ENCODE results near the gene URM1.

Gene URM1

DNA sequence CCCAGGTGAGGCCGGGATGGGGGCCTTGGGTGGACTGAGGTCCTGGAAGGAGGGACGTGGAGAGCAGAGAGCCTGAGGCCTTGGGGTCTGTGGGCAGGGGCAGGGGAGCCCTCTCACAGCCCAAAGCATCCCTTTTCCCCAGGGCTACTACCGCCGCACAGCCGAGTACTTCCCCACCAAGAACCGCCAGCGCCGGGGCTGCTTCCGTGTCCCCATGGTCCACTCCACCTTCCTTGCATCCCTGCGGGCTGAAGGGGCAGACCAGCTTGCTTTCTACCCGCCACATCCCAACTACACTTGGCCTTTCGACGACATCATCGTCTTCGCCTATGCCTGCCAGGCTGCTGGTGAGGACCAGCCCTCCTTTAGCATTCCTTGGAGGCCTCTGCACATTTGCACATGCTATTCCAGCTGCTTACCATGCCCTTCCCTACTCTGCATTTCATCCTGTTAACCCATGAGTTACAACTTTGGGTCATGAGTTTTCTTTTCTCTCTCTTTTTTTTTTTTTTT is 53.1 kb downstream of the URM1 start:
- Histone ChIP-seq H3K4me1 (ENCODE audit: control insufficient read depth, insufficient read depth, low read length) (no peaks in the 10 kb centered on the region), H3K36me3 (ENCODE audit: control insufficient read depth, insufficient read depth, low read length) (no peaks in the 10 kb centered on the region), H3K9me3 (ENCODE audit: control insufficient read depth, insufficient read depth, low read length) (no peaks in the 10 kb centered on the region), H3K9ac (ENCODE audit: low read depth, low read length) (no peak overlapping the region), H3K4me3 (ENCODE audit: low read depth, low read length) (no peak overlapping the region), H3K27me3 (ENCODE audit: control insufficient read depth, insufficient read depth, low read length) (peaks cover 27% of the 10 kb centered on the region)

- Histone ChIP-seq H3K9me3 (ENCODE audit: control insufficient read depth, insufficient read depth, low read length) (no peaks in the 10 kb centered on the region), H3K4me1 (ENCODE audit: control insufficient read depth, insufficient read depth, low read length) (no peaks in the 10 kb centered on the region), H3K4me3 (ENCODE audit: low read depth, low read length) (no peak overlapping the region), H3K27me3 (ENCODE audit: control insufficient read depth, insufficient read depth, low read length) (peaks cover 1% of the 10 kb centered on the region), H3K36me3 (ENCODE audit: control insufficient read depth, insufficient read depth, low read length) (no peaks in the 10 kb centered on the region), H3K9ac (ENCODE audit: low read depth, low read length) (no peak overlapping the region)
Measured at GRCh38 chr9:128428644-128429512, 57.7 kb downstream of the URM1 start.

DNA sequence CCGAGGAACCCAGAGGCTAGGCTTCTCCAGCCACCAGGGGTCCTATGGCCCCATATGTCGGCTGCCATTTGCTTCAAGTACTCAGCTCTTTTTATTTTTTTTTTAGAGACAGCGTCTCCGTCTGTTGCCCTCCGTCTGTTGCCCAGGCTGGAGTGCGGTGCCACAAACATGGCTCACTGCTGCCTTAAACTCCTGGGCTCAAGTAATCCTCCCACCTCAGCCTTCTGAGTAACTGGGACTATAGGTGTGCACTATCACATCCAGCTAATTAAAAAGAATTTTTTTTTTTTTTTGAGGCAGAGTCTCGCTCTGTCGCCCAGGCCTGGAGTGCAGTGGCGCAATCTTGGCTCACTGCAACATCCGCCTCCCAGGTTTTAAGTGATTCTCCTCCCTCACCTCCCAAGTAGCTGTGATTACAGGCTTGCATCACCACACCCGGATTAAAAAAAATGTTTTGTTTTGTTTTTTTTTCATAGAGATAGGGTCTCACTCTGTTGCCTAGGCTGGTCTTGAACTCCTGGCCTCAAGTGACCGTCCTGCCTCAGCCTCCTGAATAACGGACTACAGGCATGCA is 58.4 kb downstream of the URM1 start:
- no peaks in the 10 kb centered on the region for H3K27me3 ChIP-seq (ENCODE audit: control insufficient read depth, insufficient read depth, low read length)
- H3K4me1 ChIP-seq (ENCODE audit: control insufficient read depth, insufficient read depth, low read length): no peaks in the 10 kb centered on the region
- H3K36me3 ChIP-seq (ENCODE audit: control insufficient read depth, insufficient read depth, low read length): no peaks in the 10 kb centered on the region
- no peaks in the 10 kb centered on the region for H3K9me3 ChIP-seq (ENCODE audit: control insufficient read depth, insufficient read depth, low read length)
- H3K4me3 ChIP-seq (ENCODE audit: low read depth, low read length): no peak overlapping the region
- H3K9ac ChIP-seq (ENCODE audit: low read depth, low read length): no peak overlapping the region

DNA sequence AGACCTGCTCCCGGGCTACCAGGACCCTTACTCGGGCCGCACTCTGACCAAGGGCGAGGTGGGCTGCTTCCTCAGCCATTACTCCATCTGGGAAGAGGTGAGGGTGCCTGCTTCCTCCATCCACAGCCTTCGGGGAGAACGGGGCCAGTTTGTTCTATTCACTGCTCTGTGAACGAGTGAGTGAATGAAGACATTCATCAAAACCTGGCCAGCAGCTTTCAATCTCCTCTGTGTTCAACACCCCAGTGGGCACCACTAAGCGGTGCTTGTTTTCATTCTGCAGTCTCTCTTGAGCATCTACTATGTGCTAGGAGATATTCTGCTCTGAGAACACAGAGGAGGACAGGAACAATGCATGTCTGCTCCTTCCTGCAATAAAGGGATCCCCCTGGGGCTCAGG is 60.0 kb downstream of the URM1 start:
- no peaks in the 10 kb centered on the region for H3K4me1 ChIP-seq (ENCODE audit: control insufficient read depth, insufficient read depth, low read length)
- no peak overlapping the region for H3K9ac ChIP-seq (ENCODE audit: low read depth, low read length)
- no peak overlapping the region for H3K4me3 ChIP-seq (ENCODE audit: low read depth, low read length)

DNA sequence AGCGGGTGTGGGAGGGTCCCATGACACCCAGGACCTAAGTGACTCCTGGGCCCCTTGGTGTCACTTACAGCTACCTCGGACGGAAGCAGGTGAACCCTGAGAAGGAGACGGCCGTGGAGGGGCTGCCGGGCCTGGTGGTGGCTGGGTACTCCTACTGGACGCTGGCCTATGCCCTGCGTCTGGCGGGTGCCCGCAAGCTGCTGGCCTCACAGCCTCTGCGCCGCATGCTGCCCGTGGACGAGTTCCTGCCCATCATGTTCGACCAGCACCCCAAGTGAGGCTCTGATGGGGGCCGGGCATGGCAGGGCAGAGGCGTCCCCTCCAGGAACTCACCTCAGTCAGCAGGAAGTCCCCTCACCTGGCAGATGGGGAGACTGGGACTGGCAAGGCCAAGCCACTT is 63.2 kb downstream of the URM1 start:
- no peaks in the 10 kb centered on the region for H3K4me1 ChIP-seq (ENCODE audit: control insufficient read depth, insufficient read depth, low read length)
- H3K27me3 ChIP-seq (ENCODE audit: control insufficient read depth, insufficient read depth, low read length): no peaks in the 10 kb centered on the region
- no peaks in the 10 kb centered on the region for H3K9me3 ChIP-seq (ENCODE audit: control insufficient read depth, insufficient read depth, low read length)
- no peak overlapping the region for H3K4me3 ChIP-seq (ENCODE audit: low read depth, low read length)
- no peaks in the 10 kb centered on the region for H3K36me3 ChIP-seq (ENCODE audit: control insufficient read depth, insufficient read depth, low read length)
- H3K9ac ChIP-seq (ENCODE audit: low read depth, low read length): no peak overlapping the region

More for the DNA sequence above, 60.0 kb downstream of the URM1 start:
- Histone ChIP-seq H3K9me3 (ENCODE audit: control insufficient read depth, insufficient read depth, low read length) (no peaks in the 10 kb centered on the region), H3K36me3 (ENCODE audit: control insufficient read depth, insufficient read depth, low read length) (no peaks in the 10 kb centered on the region), H3K27me3 (ENCODE audit: control insufficient read depth, insufficient read depth, low read length) (no peaks in the 10 kb centered on the region)

- Histone ChIP-seq H3K9me3 (ENCODE audit: control insufficient read depth, insufficient read depth, low read length) (no peaks in the 10 kb centered on the region), H3K4me3 (ENCODE audit: low read depth, low read length) (no peak overlapping the region), H3K27me3 (ENCODE audit: control insufficient read depth, insufficient read depth, low read length) (no peaks in the 10 kb centered on the region), H3K9ac (ENCODE audit: low read depth, low read length) (no peak overlapping the region), H3K36me3 (ENCODE audit: control insufficient read depth, insufficient read depth, low read length) (no peaks in the 10 kb centered on the region), H3K4me1 (ENCODE audit: control insufficient read depth, insufficient read depth, low read length) (no peaks in the 10 kb centered on the region)
Measured at GRCh38 chr9:128435611-128436010, 64.4 kb downstream of the URM1 start.

DNA sequence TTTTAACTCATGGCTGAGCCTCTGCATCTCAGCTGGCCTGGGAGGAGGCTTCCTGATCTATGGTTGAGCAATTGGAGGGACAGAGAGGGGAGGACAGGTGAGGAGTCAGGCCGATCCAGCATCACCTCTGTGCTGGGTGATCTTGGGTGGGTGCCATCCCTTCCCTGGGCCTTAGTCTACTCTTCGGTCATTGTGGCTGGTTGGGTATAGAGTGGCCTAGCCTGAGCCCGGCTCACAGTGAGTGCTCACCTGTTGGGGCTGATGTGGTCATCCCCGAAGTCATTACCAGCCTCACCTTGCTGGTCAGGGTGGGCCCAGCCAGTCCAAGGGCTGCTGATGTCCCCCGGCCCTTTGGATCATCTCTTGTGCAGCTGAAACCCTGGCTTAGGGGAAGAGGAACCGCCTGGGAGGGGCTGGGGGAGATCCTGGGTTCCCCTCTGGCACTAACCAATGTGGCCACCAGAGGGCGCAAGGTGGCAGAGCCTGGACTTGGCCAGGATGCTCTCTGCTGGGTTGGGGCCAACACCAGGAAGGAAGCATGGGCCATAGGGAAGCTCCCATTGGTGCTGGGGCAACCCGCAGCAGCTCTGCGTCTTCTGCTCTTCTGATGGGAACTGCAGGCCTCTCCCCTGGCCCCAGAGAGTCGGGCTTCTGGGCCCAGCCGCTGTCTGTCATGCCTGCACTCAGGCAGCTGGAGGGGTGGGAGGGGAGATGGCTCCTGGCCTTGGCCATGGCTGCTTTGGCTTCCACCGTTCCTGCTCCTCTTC is 67.4 kb downstream of the URM1 start:
- Histone ChIP-seq H3K9me3 (ENCODE audit: control insufficient read depth, insufficient read depth, low read length) (no peaks in the 10 kb centered on the region), H3K4me3 (ENCODE audit: low read depth, low read length) (no peak overlapping the region), H3K36me3 (ENCODE audit: control insufficient read depth, insufficient read depth, low read length) (no peaks in the 10 kb centered on the region), H3K4me1 (ENCODE audit: control insufficient read depth, insufficient read depth, low read length) (no peaks in the 10 kb centered on the region), H3K27me3 (ENCODE audit: control insufficient read depth, insufficient read depth, low read length) (no peaks in the 10 kb centered on the region), H3K9ac (ENCODE audit: low read depth, low read length) (no peak overlapping the region)

DNA sequence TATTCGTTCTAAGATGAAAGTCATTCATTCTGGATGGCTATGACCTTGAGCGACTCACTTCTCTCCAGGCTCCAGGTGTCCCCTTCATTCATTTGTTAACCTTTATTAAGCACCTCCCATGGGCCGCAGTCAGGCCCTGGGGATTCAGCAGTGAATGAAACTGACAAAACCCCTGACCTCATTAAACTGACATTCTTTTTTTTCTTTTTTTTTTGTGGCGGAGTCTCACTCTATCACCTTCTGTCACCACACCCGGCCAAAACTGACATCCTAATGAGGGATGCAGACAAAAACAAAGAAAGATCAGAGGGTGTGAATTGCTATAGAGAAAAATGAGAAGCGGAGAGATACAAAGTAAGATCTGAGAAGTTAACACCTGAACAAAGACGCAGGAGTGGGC is 68.1 kb downstream of the URM1 start:
- H3K9ac ChIP-seq (ENCODE audit: low read depth, low read length): no peak overlapping the region
- no peaks in the 10 kb centered on the region for H3K9me3 ChIP-seq (ENCODE audit: control insufficient read depth, insufficient read depth, low read length)
- no peaks in the 10 kb centered on the region for H3K36me3 ChIP-seq (ENCODE audit: control insufficient read depth, insufficient read depth, low read length)
- H3K4me1 ChIP-seq (ENCODE audit: control insufficient read depth, insufficient read depth, low read length): no peaks in the 10 kb centered on the region
- H3K4me3 ChIP-seq (ENCODE audit: low read depth, low read length): no peak overlapping the region
- H3K27me3 ChIP-seq (ENCODE audit: control insufficient read depth, insufficient read depth, low read length): no peaks in the 10 kb centered on the region

Measured in iPS-15b (cell line).